H4 (cell line): ENCODE results near the gene SOCS7. TPM values are rescaled to one million over a fixed set of nuclear protein-coding genes. Genes with fewer than 3 reads are reported as not detected.

Experiments used
- total RNA-seq: library from RNA; depleted of rRNA; stranded (reverse); fragments of >200 nt; shearing (Covaris generic); gene quantifications from 2 replicates; pipeline ENCODE4 v1.2.3, GENCODE V29; 2014; rRNA removed

Gene SOCS7
- total RNA-seq, 1 experiment from 2014 or later = 5.9 TPM

Other genes starting within 250 kb of the SOCS7 start
- not detected in 2 replicates for gene TBC1D3E, start 223.9 kb upstream of the SOCS7 start, total RNA-seq
- gene TBC1D3, start 159.3 kb upstream of the SOCS7 start, total RNA-seq = not detected in 2 replicates
- gene MRPL45, start 54.7 kb upstream of the SOCS7 start, total RNA-seq = 59.2 and 59.5 TPM in 2 replicates
- gene GPR179, start 7.9 kb upstream of the SOCS7 start, total RNA-seq = 0.06 TPM in 1 of 2 replicates, not detected in the other
- 6.8 and 11.7 TPM in 2 replicates for gene ARHGAP23, start 76.6 kb downstream of the SOCS7 start, total RNA-seq